NT2/D1 (cell line): ENCODE results near the gene SENP2.

Source experiments
- DNase-seq: peaks from one replicate; pipeline ENCODE4 v3.0.0-alpha.2; 2011; ENCODE audit warnings: low read depth, low spot score
- H3K27me3 ChIP-seq: 2 replicates; pipeline ENCODE4 v1.6.0; 2011; ENCODE audit warnings: mild to moderate bottlenecking; ENCODE audit not compliant: insufficient read length, insufficient read depth
- H3K36me3 ChIP-seq: 2 replicates; pipeline ENCODE4 v1.6.1; 2011; ENCODE audit warnings: mild to moderate bottlenecking, low read length, mixed read lengths; ENCODE audit not compliant: insufficient read depth, insufficient read length
- H3K4me1 ChIP-seq: 2 replicates; pipeline ENCODE4 v1.5.1; 2011; ENCODE audit not compliant: insufficient read depth, insufficient read length
- H3K4me3 ChIP-seq: 2 replicates; pipeline ENCODE4 v1.5.1; 2011; ENCODE audit warnings: low read depth; ENCODE audit not compliant: insufficient read length
- H3K9ac ChIP-seq: 2 replicates; pipeline ENCODE4 v1.6.0; 2011; ENCODE audit warnings: low read depth; ENCODE audit not compliant: insufficient read length
- H3K9me3 ChIP-seq: 2 replicates; pipeline ENCODE4 v1.5.1; 2011; ENCODE audit warnings: mild to moderate bottlenecking, low read length; ENCODE audit not compliant: insufficient read depth
- SUZ12 ChIP-seq: IDR thresholded peaks from 2 replicates; pipeline ENCODE4 v1.6.1; 2011; ENCODE audit not compliant: insufficient read length, insufficient read depth; ENCODE audit errors: extremely low read depth
- YY1 ChIP-seq: IDR thresholded peaks from 2 replicates; pipeline ENCODE4 v1.6.1; 2011; ENCODE audit not compliant: insufficient read length, insufficient read depth
- ZNF274 ChIP-seq: IDR thresholded peaks from 2 replicates; pipeline ENCODE4 v1.6.1; 2011; ENCODE audit warnings: mild to moderate bottlenecking, low read depth, low read length

SENP2 gene

DNA sequence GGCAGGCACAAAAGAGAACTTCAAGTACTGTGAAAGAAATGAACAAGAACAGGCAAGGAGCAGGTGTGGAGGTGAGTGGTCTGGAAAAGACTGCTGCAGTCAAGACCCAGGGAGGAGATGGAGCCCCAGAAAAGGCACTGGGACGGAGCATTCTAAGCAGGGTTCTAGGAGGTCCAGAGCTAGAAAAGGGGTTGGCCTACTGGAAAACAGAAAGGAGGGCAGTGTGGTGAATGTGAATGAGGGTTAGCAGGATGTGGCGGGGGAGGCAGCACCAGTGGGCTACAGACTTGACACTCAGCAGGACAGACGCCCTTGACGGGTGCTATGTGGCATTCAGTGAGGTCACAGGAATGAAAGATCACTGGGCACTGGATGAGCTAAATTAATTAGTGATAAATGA is 75.7 kb downstream of the SENP2 start:
- no peak for DNase-seq
- TF ChIP-seq SUZ12 (no peak), YY1 (no peak), ZNF274 (no peak)
- Histone ChIP-seq H3K27me3 (no peaks in the 10 kb centered on the region), H3K9me3 (peaks cover 5% of the 10 kb centered on the region; the same call in 1 of the 2 replicates), H3K4me3 (no peak overlapping the region), H3K4me1 (peaks cover 13% of the 10 kb centered on the region), H3K36me3 (peaks cover 37% of the 10 kb centered on the region), H3K9ac (no peak overlapping the region)

- Histone ChIP-seq H3K9me3 (peaks cover 5% of the 10 kb centered on the region; the same call in 1 of the 2 replicates), H3K9ac (no peak overlapping the region), H3K4me1 (peaks cover 6% of the 10 kb centered on the region), H3K36me3 (peaks cover 35% of the 10 kb centered on the region), H3K27me3 (no peaks in the 10 kb centered on the region), H3K4me3 (no peak overlapping the region)
- no peak for DNase-seq
- TF ChIP-seq YY1 (no peak), ZNF274 (no peak), SUZ12 (no peak)
Measured at GRCh38 chr3:185663929-185664328, 77.8 kb downstream of the SENP2 start.

DNA sequence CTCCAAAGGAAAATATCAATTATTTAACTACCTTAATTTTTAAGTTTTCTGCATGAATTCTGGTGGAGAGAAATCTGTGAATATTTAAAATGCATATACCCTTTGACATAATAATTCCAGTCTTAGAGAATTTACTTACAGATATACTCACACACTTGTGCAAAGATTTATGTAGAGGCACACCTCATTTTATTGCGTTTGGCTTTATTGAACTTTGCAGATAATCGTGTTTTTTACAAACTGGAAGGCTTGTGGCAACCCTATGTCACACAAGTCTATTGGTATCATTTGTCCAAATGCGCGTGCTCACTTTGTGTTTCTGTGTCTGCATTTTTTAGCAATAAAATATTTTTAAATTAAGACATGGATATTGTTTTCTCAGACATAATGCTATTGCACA is 81.5 kb downstream of the SENP2 start:
- H3K27me3 ChIP-seq, result no peaks in the 10 kb centered on the region
- no peak overlapping the region for H3K4me3 ChIP-seq
- no peak for DNase-seq
- H3K4me1 ChIP-seq, result no peaks in the 10 kb centered on the region
- H3K9me3 ChIP-seq, result peaks cover 5% of the 10 kb centered on the region; the same call in 1 of the 2 replicates
- H3K9ac ChIP-seq, result no peak overlapping the region
- H3K36me3 ChIP-seq, result peaks cover 65% of the 10 kb centered on the region
- TF ChIP-seq YY1, result no peak
- TF ChIP-seq SUZ12, result no peak
- TF ChIP-seq ZNF274, result no peak

GRCh38 chr3:185677146-185677829 is 91.2 kb downstream of the SENP2 start:
- no peak for TF ChIP-seq YY1
- TF ChIP-seq SUZ12, result no peak
- TF ChIP-seq ZNF274, result no peak
- Histone ChIP-seq H3K36me3 (peaks cover 53% of the 10 kb centered on the region), H3K4me3 (no peak overlapping the region), H3K9me3 (peaks cover 11% of the 10 kb centered on the region; the same call in 1 of the 2 replicates), H3K27me3 (no peaks in the 10 kb centered on the region), H3K9ac (no peak overlapping the region), H3K4me1 (no peaks in the 10 kb centered on the region)
- peak; percentile 56 for DNase-seq

GRCh38 chr3:185678027-185678426 is 91.9 kb downstream of the SENP2 start:
- Histone ChIP-seq H3K36me3 (peaks cover 52% of the 10 kb centered on the region), H3K9me3 (peaks cover 11% of the 10 kb centered on the region; the same call in 1 of the 2 replicates), H3K4me1 (no peaks in the 10 kb centered on the region), H3K9ac (no peak overlapping the region), H3K27me3 (no peaks in the 10 kb centered on the region), H3K4me3 (no peak overlapping the region)
- no peak for TF ChIP-seq SUZ12
- no peak for TF ChIP-seq YY1
- no peak for TF ChIP-seq ZNF274
- DNase-seq, result no peak

GRCh38 chr3:185680231-185680630 is 94.1 kb downstream of the SENP2 start:
- H3K36me3 ChIP-seq, result peaks cover 48% of the 10 kb centered on the region

More at GRCh38 chr3:185680231-185680630, 94.1 kb downstream of the SENP2 start:
- Histone ChIP-seq H3K4me3 (no peak overlapping the region), H3K4me1 (no peaks in the 10 kb centered on the region), H3K9ac (no peak overlapping the region), H3K9me3 (peaks cover 11% of the 10 kb centered on the region; the same call in 1 of the 2 replicates), H3K27me3 (no peaks in the 10 kb centered on the region)
- TF ChIP-seq ZNF274, result no peak
- no peak for TF ChIP-seq SUZ12
- TF ChIP-seq YY1, result no peak
- DNase-seq, result no peak
